Stimulated activated CD8-positive, alpha-beta memory T cell treated with anti-CD3 and anti-CD28 coated beads, Interleukin-7, amount 100 ng/mL, for 4 hours (primary cell): Measurements from ENCODE around the gene WNT7A.

Source experiments
- DNase-seq, 2 donors: peaks; one replicate each; pipeline ENCODE4 v3.0.0-alpha.2; 2020; ENCODE audit warnings: low read depth in 2 of 2

The WNT7A gene

GRCh38 chr3:13827699-13828098, 52.2 kb downstream of the WNT7A start:
- DNase-seq, result no peak

GRCh38 chr3:13827256-13827655, 52.6 kb downstream of the WNT7A start:
- no peak for DNase-seq

- DNase-seq, result no peak
These were observed 53.2 kb downstream of the WNT7A start for GRCh38 chr3:13826672-13827071.

GRCh38 chr3:13825821-13826220, 54.0 kb downstream of the WNT7A start:
- no peak for DNase-seq

- no peak for DNase-seq
These were observed 54.6 kb downstream of the WNT7A start for GRCh38 chr3:13825311-13825579.

- no peak for DNase-seq
These were observed 55.2 kb downstream of the WNT7A start for GRCh38 chr3:13824521-13825310.

GRCh38 chr3:13823692-13824091, 56.2 kb downstream of the WNT7A start:
- no peak for DNase-seq

GRCh38 chr3:13822871-13823585, 56.8 kb downstream of the WNT7A start:
- DNase-seq, result no peak

GRCh38 chr3:13822042-13822441, 57.8 kb downstream of the WNT7A start:
- no peak for DNase-seq

GRCh38 chr3:13821126-13821525, 58.7 kb downstream of the WNT7A start:
- DNase-seq, result no peak

GRCh38 chr3:13818919-13819318, 61.0 kb downstream of the WNT7A start:
- no peak for DNase-seq

GRCh38 chr3:13815088-13815683, 64.7 kb downstream of the WNT7A start:
- no peak for DNase-seq

- DNase-seq, result no peak
These were observed 67.8 kb downstream of the WNT7A start for GRCh38 chr3:13812034-13812471.

GRCh38 chr3:13811614-13812013, 68.3 kb downstream of the WNT7A start:
- DNase-seq, result no peak

GRCh38 chr3:13808550-13808949, 71.3 kb downstream of the WNT7A start:
- DNase-seq, result no peak

GRCh38 chr3:13801361-13802204, 78.3 kb downstream of the WNT7A start:
- no peak for DNase-seq

GRCh38 chr3:13800064-13800463, 79.8 kb downstream of the WNT7A start:
- DNase-seq, result no peak

- DNase-seq, result no peak
These were observed 81.5 kb downstream of the WNT7A start for GRCh38 chr3:13798401-13798800.

GRCh38 chr3:13796701-13797460, 83.0 kb downstream of the WNT7A start:
- DNase-seq, result no peak

- DNase-seq, result no peak
These were observed 84.1 kb downstream of the WNT7A start for GRCh38 chr3:13795816-13796215.

GRCh38 chr3:13794322-13794721, 85.5 kb downstream of the WNT7A start:
- no peak for DNase-seq
